ENCODE results near the gene TMTC1. TPM values are rescaled to one million over a fixed set of nuclear protein-coding genes. Genes with fewer than 3 reads are reported as not detected.
A peak's percentile ranks its signal among the peaks of the same experiment; 100 is the strongest.

The TMTC1 gene
- polyA plus RNA-seq, 5 donors, result 1.0 to 3.9 (median 1.7) TPM

DNA sequence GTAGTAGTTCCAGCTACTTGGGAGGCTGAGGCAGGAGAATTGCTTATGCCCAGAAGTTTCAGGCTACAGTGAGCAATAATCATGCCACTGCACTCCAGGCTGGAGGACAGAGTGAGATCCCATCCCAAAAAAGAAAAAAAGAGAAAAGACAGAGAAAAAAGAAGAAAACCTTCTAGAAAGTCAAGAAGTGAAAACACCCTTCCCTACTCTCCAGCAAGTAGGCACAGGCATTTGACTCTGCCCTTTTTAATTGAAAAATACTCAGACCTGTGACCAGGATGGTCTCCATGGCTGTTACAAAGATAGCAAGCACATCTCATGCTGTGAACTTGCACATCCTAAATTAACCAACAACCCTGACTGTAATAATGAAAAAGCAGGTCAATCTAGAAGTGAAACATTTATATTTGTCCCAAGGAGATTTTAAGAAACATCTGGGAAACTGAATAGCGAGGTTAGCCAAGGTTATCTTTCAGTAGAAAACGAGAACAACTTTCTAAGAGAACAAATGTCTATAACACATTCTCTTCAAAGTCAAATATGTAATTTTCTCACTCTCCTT, 2.0 kb downstream of the TMTC1 start:
- DNase-seq, result no peak

DNA sequence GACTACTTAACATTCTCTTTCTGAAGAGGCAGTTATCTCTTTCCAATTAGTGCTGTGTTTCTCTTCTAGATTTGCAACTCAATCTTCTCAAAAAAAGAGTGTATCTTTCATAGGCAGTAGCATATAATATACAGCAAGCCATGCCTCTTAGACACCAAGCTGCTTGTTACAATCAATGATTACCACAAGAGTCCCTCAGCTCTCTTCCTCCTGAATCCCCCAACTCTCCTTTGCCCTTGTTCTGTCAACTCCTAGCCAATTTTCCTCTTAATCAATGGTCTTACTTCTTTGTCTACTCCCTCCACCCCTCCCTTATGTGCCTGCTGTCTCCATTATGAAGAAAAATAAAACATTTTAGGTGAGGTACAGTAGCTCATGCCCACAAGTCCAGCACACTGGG, 2.6 kb downstream of the TMTC1 start:
- no peak for DNase-seq

DNA sequence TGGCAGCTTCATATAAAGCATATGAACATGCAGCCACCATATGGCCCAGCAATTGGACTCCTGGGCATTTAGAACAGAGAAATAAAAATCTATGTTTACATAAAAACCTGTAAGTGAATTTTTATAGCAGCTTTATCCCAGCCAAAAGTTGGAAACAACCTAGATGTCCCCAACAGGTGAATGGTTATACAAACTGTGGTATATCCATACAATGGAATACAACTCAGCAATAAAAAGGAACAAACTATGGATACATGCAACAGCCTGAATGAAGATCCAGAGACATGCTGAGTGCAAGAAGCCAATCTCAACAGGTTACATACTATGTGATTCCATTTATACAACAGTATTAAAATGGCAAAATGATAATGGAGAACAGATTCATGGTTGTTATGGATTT, 3.7 kb downstream of the TMTC1 start:
- DNase-seq, result no peak

DNA sequence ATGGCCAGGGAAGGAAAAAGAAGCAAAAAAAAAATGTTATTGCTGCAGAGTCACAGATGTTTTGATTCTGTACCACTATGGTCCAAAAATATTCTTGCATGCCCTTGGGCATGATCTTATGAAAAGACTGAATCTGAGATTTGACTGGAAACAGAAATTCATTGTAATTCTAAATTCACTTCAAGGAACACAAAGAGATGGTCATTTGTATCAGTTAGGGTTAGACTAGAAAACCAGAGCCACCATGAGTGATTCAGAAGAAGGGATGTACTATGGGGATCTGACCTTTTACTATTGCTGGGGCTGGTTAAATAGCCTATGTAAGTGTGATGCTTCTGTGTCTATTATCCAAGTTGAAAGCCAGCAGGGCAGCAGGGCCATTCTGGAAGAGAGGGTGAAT, 5.2 kb downstream of the TMTC1 start:
- no peak for DNase-seq

DNA sequence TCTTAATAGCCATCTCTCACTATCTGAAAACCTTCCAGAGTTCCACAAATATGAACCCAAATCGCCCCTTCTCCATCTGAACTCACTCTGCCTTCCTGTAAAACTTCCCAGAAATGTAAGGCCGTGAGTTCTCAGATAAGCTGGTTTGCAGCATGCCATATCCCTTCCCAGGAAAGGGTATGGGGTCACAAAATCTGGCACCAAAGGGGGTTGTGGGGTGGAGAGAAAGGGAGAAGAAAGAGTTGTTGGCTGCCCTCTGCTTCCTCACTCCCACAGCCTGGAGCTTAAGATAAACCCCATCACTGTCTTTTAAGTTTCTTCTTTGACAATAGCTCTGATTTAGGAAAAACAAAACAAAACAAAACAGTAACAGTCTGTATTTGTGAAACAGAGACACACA, 10.7 kb downstream of the TMTC1 start:
- DNase-seq, result no peak

DNA sequence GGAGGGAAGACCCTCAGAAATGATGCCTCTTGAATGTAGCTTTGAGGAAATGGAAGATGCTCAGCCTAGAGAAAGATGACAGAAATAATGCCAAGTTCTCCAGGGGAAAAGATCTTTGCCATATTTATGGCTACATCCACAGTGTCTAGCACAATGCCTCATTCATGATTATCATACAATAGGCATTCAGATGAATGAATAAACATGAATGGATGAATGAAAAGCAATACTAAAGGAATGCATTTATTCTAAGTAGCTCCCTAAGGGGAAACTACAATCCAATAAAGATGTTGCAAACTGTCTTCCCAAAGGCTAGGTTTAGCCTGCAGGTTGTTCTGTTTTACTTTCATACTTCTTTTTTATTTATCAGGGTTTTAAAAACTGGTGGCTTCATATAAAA, 12.0 kb downstream of the TMTC1 start:
- DNase-seq, result no peak

DNA sequence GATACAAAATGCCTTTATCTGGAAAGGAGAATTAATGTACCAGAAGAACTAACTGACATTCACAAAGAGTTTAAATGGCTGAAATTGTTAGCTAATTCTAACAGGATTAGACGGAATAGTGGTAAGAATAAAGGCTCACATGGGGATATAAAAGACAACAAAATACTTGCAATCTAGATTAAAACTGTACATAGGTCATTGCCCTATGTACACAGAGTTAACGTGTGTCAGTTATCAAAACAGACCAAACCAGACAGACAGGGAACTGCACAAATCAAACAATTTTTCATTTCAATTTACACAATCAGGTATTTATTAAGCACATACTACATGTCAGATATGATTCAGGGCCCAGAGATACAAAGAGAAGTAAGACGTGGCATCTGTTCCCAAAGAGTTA, 12.6 kb downstream of the TMTC1 start:
- DNase-seq, result no peak

DNA sequence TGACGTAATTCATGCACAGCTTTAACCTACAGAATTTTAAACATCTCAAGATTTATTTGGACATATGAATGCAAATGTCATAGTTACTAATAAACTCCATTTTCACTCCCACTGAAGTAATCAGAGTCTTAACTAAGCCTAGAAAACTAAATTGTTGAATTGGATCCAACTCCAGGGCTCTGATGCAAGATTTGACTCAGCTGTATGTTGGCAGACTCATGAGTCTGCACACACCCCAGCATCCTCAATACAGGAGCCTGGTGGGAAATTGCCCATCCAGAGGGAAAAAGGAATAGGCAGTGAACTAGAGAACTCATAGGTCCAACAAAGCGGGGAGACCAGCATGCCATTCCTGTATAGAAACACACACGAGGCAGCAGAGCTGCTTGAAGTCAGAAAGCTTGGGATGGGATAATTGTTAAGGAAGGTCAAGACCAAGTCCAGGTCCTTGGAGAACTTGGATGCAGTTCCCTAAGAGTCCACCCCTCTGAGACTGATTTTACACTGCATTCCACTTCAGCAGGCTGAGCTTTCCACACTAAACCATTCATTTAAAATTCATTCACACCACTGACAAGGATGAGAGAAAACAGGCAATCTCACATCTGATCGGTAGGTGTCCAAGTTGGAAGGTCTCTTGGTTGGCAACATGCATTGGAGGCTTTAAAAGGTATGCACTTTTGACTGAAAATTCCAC, 14.4 kb downstream of the TMTC1 start:
- peak; percentile 37 to 48 for DNase-seq

DNA sequence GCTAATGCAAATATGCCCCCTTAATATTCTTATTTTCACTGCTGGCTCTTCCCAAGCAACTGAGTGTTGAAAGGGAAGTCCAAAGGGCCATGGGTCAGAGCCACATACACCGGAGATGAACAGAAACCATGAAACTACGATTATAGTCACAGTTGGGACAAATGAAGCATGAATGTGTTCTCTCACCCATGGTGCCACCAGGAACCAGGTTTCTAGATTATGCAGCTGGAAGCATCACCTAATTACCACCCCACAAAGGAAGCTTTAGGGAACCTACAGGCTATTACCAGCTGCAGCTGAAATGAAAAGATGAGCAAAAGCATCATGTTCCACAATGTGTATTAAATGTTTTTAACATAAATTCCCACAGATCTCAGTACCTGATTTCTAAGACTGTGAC, 15.4 kb downstream of the TMTC1 start:
- no peak for DNase-seq

DNA sequence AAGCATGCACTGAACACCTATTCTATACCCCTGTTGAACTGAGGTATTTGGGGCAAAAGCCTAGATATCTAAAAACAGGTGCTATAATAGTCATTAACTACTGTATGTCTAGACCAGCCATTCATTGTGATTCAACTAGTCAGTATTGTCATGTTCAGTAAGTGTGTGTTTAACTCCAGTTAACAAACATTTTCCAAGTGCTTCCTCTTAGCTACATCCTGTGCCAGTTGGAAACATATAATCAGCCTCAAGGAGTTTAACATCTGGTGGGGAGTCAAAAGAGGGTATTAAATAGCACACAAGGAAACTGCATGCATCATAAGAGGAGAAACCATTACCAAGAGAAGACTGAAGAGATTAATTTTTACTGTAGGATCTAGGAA, 20.4 kb downstream of the TMTC1 start:
- no peak for DNase-seq

DNA sequence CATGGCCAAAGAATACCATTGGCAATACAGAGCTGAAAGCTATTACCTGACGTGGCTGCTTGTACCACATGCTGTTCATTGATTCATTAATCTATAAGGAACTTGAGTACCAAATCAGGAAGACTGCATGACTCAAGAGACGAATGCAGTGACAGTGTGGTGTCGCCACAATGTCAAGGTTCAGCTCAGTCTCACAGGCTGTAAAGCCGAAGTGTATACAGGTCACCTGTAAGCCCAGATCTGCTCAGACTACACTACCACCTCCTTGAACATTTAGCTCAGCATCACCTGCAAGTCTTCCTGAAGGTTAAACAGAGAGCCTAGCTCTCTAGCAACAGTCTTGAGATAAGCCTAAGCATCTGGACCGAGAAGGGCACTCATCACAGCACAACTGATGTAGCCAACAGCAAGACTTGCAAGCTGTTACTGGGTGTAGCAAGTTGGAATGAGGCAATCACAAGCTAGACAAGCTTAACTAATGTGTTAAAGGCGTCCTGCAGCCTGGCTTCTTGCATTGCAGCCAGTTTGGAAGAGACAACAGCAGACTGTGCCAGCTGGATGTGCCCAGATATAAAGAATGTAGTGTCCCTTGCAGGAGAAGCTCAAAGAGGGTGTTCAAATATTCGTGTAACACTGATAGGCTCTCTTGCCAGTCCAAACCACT, 21.0 kb downstream of the TMTC1 start:
- peak in 1 of 2 donors; percentile 26 for DNase-seq

DNA sequence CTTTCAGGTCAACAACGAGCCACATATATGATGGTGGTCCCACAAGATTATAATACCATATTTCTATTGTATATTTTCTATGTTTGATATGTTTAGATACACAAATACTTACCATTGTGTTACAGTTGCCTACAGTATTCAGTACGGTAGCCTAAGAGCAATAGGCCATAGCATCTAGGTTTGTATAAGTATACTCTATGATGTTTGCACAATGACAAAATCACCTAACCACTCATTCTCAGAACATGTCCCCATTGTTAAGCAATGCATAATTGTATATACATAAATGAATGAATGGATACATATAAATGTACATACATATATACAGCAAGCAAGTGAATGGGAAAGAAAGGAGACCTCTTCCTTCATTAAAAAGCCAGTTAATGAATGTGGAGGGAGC, 23.8 kb downstream of the TMTC1 start:
- DNase-seq, result no peak

DNA sequence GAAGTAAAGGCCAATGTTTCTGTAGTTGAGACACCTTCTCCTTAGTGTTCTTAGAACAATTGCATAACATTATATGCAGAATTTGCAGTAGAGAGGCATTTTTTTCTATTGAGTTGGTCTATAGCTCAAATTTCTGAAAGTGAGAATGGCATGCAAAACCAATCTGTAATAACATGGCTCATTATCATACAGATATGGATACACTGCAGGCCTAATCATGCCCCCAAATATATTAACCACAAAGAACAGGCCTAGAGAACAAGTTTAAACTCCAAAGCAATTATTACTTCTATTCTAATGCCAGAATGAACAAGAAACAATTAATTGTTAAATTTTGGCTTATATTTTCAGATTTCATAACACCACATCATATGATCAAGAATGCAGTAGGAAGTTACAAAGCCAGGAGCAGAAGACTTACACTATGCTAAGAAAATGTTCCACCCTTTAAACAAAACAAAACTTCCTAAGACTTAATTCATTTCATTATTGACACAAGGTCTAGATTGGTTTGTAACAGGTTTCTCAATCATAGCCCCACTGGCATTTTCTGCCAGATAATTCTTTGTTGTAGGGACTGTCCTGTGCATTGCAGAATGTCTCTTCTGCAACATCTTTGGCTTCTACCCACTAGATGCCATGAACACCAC, 26.9 kb downstream of the TMTC1 start:
- DNase-seq, result no peak

DNA sequence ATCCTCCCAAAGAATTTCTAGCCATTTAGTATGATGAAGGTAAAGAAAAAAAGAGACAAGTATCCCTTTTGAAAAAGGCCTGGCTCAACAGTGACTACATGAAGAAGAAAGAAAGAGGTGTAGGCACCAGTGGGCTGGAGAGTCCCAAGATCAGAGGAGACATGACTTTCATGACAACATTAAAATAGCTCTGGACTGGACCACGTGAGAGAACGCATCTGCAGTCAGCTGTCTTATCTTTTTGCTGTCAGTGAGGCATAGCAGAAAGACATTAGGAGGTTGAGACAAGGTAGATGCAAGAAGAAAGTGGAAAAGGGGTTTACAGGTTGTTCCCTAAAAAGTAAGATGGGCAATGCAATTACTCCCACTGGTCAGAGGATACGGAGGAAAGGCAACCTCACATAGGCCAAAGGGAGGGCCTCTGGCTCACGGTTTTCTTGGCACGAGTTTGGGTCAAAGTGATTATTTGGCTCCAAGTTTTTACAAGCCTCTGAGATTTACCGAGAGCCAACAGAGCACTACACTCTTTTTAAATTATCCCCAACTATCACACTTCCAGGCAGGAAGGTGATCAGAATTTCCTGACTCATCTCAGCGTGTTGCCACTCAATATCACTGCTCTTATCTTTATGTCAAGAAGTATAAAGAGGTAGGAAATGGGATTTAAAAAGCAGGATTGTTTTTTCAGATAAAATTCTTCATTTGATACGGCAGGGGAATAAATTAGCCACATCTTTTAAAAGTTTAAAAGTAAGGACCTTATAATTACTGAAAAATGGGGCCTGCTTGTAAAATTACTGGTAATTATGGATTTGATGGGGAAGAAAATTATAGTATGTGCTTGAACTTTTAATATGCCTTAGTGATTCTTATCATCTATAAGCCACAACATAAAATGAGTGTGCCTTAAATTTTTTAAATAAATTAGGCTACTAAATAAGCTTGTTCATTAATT, 29.2 kb downstream of the TMTC1 start:
- no peak for DNase-seq

DNA sequence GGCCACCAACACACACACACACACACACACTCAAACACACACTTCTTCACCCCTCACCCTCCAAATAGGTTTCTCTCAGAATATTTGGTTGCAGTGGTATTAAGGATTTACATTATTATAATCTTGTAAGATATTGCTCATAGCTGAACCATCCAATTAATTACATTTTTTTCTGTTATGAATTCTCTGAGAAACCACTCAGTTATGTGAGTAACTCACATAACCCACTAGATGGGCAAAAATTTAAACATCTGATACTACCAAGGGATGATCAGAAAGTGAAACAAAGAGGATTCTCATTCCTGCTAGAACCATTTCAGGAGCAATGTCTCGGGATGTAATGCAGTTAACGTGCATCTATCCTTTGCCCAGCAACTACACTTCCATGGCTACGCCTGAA, 31.6 kb downstream of the TMTC1 start:
- no peak for DNase-seq

DNA sequence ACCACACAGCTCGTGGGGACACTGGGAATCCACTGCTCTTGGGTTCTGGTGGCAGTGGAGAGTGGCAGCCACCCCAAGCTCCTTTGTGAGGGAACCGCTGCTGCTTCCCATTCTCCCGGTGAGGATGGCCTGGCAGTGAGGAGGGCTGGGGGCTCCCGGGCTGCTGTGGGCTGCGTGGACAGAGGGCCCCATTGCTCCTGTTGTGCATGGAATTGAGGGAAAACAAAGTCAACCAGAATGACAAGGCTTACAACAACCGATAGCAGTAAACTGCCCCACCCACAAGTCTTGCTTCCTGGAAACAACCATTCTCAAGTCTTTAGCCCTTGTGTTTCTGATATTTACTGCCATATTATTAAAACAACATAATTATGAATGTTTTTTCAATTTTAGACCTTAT, 32.1 kb downstream of the TMTC1 start:
- no peak for DNase-seq

DNA sequence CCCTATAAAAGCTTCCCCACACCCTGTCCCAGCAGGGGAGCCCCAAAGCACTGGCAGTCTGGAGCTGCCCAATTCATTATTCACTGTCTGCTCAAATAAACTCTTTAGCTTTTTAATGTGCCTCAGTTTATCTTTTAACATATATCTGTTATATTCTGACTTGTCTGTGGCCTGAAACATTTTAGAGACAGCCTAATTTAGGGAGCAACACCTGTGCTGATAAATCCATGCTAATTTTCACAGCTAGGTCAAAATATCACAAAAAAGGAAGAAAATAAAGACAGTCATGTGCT, 32.9 kb downstream of the TMTC1 start:
- no peak for DNase-seq

DNA sequence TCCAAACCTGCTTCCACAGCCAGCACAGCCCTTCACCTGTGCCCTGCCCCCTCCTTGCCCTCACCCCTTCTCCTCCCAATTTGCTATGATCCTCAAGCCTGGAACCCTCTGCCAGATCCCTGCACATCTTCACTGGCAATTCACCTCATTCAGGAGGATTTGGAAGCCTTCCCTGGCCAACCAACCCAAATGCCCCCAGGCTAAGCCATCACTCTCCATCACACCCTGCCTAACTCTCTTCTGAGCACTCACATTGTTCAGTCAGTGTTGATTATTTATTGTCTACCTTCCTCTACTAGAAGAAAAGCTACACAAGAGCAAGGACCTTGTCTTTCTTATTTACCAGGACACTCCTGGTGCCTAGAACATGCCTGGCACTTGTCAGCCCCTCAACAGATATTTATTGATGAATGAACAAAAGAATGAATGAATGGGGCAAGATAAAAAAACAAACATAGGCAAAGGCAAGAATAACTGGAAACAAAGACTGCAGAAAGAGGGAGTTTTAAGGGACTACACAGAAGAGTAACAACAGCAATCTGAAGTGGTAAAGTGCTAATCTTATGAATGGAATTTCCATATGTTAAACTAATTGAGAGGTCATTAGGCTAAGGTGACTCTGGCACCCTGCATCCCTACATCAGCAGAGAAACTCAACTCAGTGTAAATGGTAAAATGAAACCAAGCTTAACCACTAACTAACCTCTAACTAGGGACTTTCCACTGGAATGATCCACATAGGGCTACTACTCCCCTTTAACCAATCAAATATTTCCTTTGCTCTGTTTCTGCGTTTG, 33.4 kb downstream of the TMTC1 start:
- no peak for DNase-seq

DNA sequence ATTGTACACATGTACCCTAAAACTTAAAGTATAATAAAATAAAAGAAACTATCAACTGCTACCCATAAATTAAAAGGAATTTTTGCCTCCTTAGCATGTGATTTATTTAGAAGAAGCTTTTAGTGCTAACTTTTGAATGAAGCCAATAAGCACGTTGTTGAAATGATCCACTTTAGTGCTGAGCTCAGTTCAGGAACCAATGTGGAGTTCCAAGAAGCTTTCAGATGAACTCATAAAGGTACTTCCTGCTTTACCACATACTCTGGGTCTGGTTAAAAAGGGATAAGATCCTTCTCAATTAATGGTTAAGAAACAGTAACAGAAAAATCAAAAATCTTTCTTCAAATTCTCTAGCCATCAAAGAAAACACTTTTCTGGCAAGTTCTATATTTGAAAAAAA, 39.4 kb downstream of the TMTC1 start:
- no peak for DNase-seq

DNA sequence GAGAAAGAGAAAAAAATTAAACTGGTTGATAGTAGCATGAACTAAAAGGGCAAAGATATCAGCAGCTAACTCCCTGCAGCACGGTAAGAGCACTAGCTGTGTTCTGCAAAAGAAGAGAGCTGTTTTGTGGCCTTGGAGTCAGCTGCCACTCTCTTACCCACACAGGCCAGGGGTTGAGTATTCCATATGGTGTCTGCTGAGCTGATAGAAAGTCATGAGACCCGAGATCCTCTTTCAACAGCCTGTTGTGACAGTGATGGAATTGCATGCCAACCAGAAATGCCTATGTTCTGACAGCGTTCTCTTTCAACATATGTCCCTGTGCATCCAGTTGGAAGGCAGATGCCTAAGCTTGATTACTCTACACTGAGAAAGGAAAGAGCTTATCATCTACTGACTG, 39.9 kb downstream of the TMTC1 start:
- no peak for DNase-seq

DNA sequence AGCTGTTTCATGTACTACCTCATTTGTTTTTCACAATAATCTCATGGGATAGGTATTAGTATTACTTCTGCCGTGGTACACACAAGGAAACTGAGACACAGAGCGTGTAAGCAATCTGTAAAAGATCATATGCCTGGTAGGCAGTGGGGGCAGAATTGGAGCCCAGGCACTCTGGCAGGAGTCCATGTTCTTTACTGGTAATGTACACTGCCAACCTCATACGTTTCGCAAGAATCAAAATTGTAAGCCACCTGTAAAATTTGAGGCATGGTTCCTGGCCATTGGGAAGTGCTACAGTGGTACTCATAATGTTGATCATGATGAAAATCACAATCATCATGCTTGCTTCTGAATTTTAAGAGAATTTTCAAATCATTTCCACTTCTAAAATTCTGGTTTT, 40.7 kb downstream of the TMTC1 start:
- DNase-seq, result no peak
